Kidney glomerular epithelial cell (primary cell): ENCODE measurements around the gene KCNK5.

ENCODE experiments used
- DNase-seq: peaks from one replicate; lab custom pipeline; 2025; lab: John Stamatoyannopoulos, UW

KCNK5 gene

DNA sequence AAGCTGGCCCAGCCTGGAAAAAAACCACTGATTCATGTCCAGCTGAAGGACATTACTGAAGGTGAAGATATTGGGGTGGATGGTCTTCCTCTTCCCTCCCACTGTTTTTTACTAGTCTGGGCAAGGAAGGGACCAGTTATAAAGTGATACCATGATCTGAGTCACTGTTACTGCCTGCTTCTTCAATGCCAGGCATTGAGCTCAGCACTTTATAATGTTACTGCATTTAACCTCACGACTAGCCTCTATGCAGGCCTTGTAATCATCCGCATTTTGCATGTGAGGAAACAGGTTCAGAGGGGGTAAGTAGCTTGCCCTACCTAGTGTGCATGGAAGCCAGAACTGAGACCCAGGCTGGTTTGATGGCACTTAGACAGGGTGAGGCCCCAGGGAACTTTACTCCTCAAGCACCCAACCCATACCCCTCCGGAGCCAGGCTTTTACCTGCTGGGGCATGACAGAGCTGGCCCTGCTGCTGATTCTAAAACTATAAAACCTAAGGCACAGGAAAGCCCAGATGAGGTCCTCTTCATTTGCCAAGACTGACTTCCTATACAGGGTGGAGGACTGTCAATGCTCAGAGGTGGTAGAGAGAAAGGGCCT is 11.0 kb upstream of the KCNK5 start:
- DNase-seq = no peak

DNA sequence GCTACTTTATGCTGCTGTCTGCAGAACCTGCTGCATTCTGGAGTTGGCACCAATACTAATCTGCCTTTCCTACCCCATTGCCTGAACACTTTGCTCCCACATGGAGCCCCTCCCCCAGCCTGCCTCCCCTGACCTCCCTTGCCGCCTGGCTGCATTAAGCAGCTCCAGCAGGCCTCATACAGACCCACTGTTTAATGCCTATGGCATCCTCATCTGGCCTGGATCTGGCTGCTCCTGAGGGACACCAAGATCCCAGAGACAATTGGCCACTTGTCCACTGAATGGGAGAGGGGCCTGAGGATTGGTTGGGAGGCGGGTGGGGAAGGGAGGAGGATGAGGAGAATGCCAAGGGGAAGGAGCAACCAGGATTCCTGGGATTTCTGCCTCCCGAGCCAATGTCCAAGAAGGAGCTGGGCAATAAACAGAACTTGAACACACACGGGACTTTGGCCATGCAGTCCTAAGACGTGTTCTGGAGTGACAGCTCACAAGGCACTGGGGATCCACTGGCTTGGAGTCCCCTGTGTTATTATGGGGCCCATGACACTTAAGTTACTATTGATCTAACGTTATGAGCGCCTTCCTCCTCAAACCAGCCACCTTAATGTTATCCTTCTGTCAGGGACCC is 10.4 kb upstream of the KCNK5 start:
- DNase-seq = no peak

DNA sequence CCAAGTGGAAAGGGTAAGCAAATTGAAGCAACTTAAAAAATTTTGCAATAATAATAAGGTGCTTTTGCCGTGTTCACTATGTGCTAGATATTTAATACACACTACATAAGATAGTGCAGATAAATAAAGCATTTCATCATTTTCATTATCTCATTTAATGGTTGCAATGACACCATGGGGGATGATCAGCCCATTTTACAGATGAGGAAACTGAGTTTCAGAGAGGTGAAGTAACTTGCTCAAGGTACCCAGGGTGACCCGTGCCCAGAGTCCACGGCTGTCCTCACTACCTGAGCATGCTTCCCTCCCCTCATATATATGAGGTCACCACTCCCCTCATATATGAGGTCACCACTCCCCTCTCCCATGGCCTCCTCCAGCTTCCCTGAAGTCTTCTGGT is 7.5 kb upstream of the KCNK5 start:
- DNase-seq = no peak

DNA sequence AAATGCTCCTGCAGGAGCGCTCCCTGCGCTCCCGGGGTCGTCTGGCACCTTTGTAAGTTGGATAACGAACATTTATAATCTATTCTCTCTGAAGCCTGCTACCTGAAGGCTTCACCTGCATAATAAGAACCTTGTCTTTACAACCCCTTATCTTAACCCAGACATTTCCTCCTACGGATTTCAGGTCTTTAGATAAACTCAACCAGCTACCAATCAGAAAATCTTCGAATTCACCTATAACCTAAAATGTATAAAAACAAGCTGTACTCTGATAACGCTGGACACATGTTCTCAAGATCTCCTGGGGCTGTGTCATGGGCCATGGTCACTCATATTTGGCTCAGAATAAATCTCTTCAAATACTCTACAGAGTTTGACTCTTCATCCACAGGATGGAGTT is 4.1 kb upstream of the KCNK5 start:
- no peak for DNase-seq

DNA sequence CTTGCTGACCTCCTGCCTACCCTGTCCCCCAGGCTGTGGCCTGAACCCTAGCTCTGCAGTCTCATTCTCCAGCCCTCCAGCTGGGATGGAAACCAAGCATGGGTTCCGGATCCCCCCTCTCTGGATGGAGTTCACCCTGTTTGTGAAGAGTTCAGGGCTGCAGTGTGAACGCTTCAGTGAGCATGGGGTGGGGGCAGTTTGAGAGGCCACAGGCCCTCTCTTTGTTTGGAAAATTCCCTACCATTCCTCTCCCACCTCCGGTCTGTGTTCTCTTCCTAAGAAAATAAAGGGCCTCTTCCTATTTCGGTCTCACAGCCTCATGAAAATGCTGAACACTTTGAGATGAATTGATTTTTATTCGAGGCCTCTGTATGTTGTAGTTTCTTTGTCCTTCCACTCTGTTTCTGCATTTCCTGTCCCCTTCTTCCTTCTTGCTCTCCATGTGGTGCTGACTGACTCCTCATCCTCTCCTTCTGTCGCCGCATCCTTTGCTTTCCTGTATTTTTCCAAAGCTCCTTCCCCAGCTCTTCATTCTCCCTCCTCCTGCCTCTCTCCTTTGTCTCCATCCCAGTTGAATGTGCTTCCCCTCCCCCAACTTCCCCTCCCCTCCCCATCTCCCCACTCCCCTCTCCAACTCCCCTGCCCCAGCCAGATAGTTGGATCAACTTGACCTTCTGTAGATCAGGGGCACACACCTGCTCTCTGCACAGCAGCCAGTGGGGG is 2.4 kb upstream of the KCNK5 start:
- no peak for DNase-seq

DNA sequence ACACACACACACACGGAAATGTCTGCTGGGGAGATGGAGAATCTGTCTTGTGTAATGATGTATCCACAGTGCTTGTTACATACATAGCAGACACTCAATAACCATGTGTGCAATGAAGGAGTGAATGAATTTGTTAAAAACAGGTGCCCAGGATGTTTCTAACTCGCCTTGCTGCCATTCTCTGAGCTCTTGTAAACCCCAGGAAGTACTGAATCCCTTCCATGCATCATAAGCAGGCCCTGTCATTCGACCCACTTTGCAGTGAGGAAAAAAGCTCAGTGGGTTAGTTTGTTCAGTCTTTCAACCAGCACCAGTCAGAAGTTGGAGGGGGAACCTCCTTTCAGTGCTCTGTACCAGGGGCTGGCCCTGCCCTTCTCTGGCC is 1.4 kb upstream of the KCNK5 start:
- no peak for DNase-seq

DNA sequence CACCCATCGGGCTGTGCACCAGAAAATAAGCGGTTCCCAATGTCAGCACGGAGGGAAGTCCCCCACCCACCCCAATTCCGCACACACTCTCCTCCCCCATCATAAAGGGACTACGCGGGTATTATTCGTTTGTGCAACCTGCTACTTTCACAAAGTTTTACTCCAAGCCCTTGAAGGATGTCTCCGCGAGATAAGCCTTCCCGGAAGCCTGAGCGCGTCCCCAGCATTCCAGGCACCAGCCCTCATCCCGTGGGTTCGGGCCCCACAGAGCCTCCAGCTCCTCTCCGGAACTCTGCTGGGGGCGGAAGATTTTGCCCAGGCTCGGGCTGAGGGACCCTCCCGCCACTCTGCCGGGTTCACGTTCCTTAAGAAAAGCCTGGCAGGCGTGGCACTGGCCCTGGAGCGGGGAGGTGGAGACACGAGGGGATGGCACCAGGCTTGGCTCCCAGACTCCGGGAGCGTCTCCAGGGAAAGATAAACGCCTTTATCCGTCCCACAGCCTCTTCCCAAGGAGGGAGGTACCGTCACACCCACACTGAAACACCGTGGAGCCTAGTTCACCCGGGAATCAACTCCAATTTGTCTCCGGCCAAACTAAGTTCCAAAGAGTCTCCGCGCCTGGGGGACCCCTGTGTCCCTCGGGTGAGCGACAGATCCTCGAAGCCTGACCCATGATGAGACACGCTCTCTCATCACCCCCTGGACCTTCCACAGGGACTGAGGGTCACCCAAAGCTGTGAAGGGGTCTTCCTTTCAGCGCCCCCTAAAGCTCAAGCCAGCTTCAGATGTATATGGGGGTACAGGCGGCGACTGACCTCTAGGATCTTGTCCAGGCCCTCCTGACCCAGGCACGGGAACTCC is 934 bp downstream of the KCNK5 start:
- DNase-seq = no peak

DNA sequence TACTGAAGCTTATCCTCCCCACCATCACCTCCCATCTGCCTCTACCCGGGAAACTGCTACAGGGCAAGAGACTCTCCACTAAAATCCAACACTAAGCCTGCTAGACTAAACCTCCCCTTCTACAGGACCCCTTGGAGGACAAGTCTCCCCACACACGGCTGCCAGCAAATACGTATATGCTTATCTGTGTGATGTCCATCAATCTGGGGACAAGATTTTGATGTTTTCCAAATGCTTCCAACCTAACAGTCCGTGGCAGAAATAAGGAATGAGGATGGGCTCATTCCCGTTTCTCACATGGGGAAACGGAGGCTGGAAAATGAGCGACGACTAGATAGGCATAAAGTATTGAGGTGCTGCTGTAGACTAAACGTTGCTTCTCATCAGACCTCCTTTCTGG is 1.8 kb downstream of the KCNK5 start:
- no peak for DNase-seq

DNA sequence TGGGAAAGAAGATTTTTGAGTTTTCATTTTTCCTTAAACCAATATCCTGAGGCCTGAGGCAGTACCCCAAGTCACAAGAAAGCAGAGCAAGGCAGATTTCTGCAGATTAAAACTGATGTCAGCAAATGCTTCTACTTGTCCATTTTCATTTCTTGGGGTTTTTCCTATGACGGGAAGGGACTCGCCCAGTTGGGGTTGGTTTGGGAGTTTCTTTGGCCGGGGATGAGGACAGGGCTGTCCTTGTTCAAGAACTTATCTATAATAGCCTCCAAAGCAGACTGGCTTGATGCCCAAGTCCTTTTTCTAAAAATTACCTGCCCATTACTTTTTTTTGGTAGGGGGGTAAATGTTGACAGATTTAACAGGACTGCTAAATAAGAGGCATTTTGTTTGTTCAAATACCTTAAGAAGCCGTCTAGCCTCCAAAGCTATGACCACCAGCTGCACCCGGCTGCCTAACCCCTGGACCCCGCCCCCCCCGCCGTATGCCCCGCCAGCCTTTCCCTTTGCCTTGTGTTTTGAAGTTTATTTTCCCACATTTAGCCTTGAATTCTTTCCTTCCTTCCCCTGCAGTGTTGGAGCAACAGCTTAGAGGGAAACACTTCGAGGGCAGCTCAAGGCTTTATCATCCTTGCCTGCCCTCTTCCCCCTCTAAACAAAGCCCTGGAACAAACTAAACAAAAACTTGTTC is 2.5 kb downstream of the KCNK5 start:
- no peak for DNase-seq

DNA sequence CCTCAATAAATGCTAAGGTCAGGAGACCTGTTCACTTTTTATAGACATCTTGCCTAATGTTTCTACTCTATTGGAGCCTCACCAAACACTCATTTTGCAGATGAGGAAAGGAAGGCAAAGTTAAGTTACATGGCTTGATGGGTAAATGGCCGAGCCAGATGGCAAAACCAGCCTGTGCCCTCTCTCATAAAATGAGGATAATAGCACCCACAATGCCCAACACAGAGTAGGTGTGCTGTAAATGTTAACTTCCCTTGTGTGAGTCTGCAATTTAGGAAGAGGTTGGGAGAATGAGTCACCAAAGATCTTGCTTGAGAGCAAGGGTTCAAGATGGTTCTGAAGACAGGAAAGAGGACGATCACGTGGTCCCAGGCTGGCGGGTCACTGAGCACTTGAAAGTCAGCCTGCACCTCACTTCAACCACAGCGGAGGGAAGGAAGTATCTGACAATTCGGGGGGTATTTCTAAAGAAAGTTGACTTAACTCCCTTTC is 3.3 kb downstream of the KCNK5 start:
- no peak for DNase-seq

DNA sequence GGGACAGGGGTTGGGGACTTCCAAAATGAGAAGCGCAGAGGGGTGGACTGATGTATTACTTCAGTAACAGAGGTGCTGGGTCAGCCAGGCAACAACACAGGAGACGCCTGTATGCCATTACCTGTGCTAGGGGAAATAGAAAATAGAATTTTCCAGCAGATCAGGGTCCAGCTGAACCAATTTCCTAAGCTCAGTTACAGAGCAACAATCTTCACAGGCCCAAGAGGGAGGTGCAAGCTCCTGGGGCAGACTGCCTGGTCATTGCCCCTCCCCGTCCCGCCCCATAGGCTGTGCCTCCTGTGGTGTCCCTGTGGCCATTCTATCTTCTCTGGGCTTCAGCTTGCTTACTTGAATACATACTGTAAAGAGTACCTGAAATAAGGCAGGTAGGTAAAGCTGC is 3.7 kb downstream of the KCNK5 start:
- no peak for DNase-seq

DNA sequence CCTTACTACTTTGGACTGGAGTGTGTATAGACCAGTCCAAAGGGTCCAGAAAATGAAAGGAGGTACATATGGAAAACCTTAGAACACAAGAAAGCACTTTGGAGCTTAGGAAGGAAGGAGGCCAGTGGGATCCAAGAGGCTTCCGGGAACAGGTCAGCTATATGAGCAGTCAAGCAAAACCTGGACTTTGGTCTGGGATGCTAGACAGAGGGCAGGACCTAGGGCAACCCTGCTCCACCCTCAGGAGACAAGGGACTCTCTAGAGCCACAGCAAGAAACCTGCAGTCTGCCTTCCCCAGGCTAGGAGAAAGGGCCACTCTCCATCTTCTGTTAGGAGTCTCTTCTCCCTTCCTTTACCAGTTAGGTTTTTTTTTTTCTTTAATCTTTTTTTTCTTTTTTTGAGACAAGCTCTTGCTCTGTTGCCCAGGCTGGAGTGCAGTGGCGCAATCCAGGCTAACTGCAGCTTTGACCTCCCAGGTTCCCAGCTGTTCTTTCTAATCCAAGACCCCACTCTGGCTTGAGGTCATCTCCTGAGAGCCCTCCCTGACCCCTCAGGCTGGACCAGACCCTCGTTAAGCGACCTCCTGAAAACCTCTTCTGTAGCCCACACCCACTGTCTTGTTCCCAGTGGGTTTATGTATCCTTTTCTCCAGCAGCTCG is 4.6 kb downstream of the KCNK5 start:
- DNase-seq = no peak

DNA sequence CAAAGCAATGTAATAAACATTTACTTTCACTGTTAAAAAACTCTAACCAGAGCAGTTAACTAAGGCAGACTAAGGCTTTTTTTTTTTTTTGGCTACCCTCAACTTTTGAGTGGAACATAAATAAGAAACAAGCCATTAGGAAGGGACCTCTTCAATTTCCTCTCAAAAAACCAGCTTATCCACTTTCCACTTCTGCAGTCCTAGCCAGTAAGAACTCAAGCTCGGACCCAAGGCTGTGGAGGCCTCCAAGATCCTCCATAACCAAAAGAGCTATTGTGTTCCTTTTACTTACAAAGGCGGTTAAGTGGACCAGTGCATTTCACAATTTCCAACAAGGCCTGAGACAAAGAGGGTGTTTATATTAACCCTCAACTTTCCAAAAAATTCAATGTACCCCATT is 5.3 kb downstream of the KCNK5 start:
- DNase-seq = no peak

DNA sequence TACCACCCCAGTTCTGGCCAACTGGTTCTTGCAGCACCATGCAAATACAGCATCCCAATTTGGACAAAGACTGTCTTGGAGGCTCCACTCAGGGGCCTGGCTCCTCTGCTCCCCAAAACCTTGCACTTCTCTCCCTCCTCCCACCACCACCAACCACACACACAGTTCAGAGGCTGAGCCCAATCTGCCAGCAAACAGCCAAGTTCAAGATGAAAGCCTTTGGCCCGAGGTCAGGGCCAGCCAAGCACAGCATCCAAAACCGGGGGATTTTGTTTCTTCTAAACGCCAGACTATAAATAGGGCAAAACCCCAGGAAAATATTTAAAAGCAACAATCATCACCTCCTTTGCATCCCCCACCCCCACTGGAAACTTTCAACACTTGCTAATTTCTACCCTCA is 5.7 kb downstream of the KCNK5 start:
- no peak for DNase-seq

DNA sequence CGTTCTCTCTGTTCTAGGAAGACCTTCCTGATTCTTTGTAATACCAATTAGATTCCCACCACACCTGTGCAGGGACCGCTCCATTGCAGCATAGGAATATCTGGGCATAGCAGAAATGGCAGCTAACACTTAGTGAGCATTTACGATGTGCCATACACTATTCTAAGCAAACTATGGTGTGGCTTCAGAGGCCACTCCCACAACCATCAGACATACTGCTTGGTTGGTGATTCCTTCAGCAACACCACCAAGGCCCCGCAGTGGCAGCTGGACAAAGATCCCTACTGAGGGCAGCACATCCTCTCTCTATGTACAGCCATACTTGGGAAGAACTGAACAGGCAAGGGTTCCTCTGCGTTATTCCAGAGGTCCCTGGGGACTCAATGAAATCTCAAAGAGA is 6.2 kb downstream of the KCNK5 start:
- no peak for DNase-seq

DNA sequence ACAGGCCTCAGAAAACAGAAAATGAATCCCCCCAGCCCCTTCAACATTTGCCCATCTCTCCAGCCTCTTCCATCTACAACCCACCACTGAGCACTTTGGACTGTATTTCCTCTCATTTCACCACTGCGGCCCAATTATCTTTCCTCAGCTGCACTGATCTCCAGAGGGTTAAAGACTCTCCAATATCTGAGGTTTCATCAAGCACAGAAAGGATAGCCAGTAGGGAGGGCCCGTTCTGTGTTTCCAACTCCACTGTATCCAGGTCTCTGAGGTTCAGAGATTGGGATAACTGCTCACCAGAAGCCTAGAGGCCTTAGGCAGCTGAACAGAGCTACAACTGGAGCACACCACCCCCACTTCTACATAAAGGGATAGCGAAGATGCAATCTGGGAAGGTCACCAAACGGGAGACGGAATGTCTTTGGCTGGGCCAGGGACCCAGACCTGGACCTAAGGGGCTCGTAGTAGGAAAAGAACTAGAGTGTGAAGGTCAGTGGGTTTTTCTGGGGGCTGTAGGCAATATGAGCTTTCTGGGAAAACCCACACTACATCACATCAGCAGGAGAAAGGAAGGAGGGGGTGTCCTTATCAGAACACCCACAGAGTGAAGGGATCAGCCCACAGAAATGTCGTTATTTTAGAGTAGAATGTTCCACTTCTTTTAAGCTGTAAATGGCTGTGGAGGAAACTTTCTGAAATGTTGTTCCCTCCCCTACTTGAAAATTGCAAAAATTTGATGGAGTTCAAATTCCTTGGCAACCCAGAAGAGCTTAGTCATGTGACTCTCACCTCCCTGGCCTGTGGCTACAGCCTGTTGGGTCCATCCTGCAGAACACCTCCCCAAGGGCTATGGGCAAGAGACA is 7.3 kb downstream of the KCNK5 start:
- no peak for DNase-seq

DNA sequence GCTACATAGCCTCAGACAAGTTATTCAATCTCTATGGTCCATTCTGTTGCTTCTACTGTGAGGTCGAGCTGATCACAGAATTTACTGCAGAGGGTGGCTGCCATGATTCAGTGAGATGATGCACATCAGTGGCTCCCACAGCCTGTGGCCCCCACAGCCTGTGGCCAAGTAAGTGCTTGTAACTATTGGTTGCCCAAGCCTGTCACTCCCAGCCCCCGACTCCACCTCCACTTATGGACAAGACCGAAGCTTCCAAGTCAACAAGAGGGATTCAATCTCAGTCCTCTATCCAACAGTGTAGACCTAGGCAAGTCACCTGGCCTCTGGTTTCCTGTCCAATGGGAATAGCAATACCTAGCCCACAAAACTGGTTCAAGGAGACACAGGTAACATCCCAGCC is 8.2 kb downstream of the KCNK5 start:
- DNase-seq = no peak

DNA sequence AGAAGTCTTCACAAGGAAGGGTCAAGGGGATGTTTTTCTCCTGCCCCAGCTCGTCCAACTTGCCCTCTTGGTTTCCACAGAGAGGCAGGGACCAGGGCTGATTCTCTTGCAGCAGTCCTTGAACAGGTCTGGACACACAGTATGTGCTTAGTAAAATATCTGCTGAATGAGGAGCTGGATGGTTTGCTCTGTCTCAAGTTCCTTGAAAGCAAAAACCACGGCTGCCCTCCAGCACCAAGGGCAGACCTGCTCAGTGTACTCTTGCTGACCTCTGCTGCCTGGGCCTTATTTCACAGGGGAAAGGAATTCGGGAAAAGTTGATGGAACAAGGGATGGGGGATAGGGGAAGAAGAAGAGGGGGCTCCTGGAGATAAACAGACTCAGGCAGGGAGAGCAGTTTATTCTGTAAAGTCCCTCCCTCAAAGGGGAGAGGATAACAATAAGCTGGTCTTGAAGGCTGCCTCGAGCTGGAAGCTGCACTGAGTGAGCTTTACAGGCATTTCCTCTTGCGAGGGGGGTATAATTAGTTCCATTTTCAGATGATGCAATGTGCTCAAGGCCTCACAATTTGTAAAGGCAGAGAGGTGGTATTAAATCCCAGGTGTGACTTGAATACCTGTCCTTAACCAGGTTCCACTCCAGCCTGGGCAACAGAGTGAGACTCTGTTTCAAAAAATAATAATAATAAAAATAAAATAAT is 10.3 kb downstream of the KCNK5 start:
- no peak for DNase-seq

DNA sequence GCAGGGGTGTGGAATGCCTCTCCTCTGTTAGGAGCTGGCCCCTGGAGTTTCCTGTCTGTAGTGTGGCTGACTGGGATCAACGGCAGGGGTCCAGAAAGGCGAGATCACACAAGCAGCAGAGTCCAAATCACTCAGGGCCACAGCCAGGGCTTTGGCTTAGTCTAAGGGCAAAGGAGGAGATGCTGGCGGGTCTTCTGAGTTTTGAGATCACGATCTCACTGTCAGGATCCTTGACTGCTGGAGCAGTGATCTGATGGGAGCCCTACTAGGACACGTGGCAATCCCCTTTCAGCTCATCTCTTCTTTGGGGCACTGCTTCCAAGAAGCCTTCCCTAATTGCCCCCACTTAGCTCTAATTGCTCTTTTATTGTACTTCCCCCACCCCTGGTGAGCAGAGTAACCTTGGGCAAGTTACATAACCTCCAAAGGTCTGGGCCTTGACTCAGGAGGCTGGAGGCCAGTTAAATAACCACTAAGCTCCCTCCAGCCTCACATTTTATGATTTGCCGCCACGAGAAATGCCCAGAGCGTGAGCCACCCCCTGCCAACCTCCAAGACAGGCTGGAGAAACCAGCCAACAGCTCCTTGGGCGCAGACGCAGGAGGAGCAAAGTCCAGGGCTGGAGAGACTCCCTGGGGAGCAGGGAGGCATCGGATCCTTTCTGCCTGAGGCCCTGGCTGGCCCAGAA is 12.0 kb downstream of the KCNK5 start:
- no peak for DNase-seq
